Lower leg skin (tissue), 4 donors: ENCODE measurements around the gene TMEM254. TPM values are rescaled to one million over a fixed set of nuclear protein-coding genes. Genes with fewer than 3 reads are reported as not detected.
"Not testable (repeated sequence)": the region's sequence is repeated elsewhere in the genome, so short reads cannot be mapped to it uniquely, and the experiment has no call there.

Experiments
- DNase-seq, 2 donors: peaks; one replicate each; pipeline ENCODE4 v3.0.0-alpha.2; 2019; ENCODE audit warnings: low spot score in 2 of 2
- H3K4me3 ChIP-seq: fragments of 200-600 bp; sonication (generic); 2 replicates; pipeline ENCODE4 v1.5.1; 2017; ENCODE audit warnings: mild to moderate bottlenecking, low read depth; ENCODE audit not compliant: poor library complexity, severe bottlenecking
- CTCF ChIP-seq, 3 donors: fragments of 450-650 bp; IDR thresholded peaks; one replicate each; pipeline ENCODE4 v1.5.1; 2016; ENCODE audit warnings: antibody characterized with exemption in 3 of 3, mild to moderate bottlenecking in 3 of 3, moderate library complexity in 2 of 3
- POLR2A ChIP-seq, 2 donors: fragments of 450-650 bp; IDR thresholded peaks; one replicate each; pipeline ENCODE4 v1.6.1; 2016 to 2017; ENCODE audit warnings: antibody characterized with exemption in 2 of 2, mild to moderate bottlenecking in 1 of 2, moderate library complexity in 1 of 2
- WGBS, 2 donors: methylation state at CpG; one replicate each; pipeline ENCODE4 v1.1.5; 2018; 5-methylcytosine and 5-hydroxymethylcytosine counted together
- intact Hi-C: fragments of 100-400 bp; cut with DNase I; formaldehyde crosslinking; loops from one replicate; pipeline ENCODE4 v1.15.0; 2023; ENCODE audit warnings: low total_unique reads
- total RNA-seq, 4 donors: library from RNA; depleted of rRNA; stranded (reverse); fragments of >200 nt; gene quantifications; one replicate each; pipeline ENCODE4 v1.1.0, GENCODE V29; 2016

Gene TMEM254
- total RNA-seq, 4 donors from 2014 or later = 30.9 to 74.4 (median 48.6) TPM

GRCh38 chr10:80057171-80057570 is 21.3 kb upstream of the TMEM254 start:
- intact Hi-C loops = no loop called here
- 71 to 81% methylated on average over 4 of the region's 4 CpGs for WGBS, 2 donors
- no peak overlapping the region for H3K4me3 ChIP-seq
- TF ChIP-seq CTCF (IDR thresholded peaks at IDR 0.05) = no peak
- TF ChIP-seq POLR2A (IDR thresholded peaks at IDR 0.05) = no peak
- DNase-seq = peak in 1 of 2 donors; percentile 31

GRCh38 chr10:80064120-80064886 is 14.2 kb upstream of the TMEM254 start:
- intact Hi-C loops = no loop called here
- 56 to 76% methylated on average over 8 of the region's 8 CpGs for WGBS, 2 donors
- no peak for TF ChIP-seq CTCF (IDR thresholded peaks at IDR 0.05)
- no peak for TF ChIP-seq POLR2A (IDR thresholded peaks at IDR 0.05)
- DNase-seq = peak in 1 of 2 donors; percentile 49
- no peak overlapping the region for H3K4me3 ChIP-seq

- H3K4me3 ChIP-seq = no peak overlapping the region
- WGBS, 2 donors = 70 to 81% methylated on average over 4 of the region's 4 CpGs
- intact Hi-C loops = no loop called here
- no peak for TF ChIP-seq CTCF (IDR thresholded peaks at IDR 0.05)
- no peak for TF ChIP-seq POLR2A (IDR thresholded peaks at IDR 0.05)
- DNase-seq = no peak
These were observed 11.7 kb upstream of the TMEM254 start for GRCh38 chr10:80066809-80067208.

GRCh38 chr10:80067821-80068220 is 10.6 kb upstream of the TMEM254 start:
- H3K4me3 ChIP-seq, intact Hi-C loops, DNase-seq: not testable (repeated sequence)

GRCh38 chr10:80068270-80068669 is 10.2 kb upstream of the TMEM254 start:
- 56 to 70% methylated on average over 2 of the region's 2 CpGs for WGBS, 2 donors
- TF ChIP-seq POLR2A (IDR thresholded peaks at IDR 0.05) (no peak), CTCF (IDR thresholded peaks at IDR 0.05) (no peak)
- intact Hi-C loops = no loop called here
- no peak overlapping the region for H3K4me3 ChIP-seq
- no peak for DNase-seq

GRCh38 chr10:80070057-80070456 is 8.4 kb upstream of the TMEM254 start:
- DNase-seq = no peak
- intact Hi-C loops = no loop called here
- WGBS, 2 donors = 70 to 72% methylated on average over 3 of the region's 3 CpGs
- H3K4me3 ChIP-seq = no peak overlapping the region
- TF ChIP-seq CTCF (IDR thresholded peaks at IDR 0.05) = no peak
